Midbrain (tissue), 1 donor: Measurements from ENCODE around the gene ELMOD3.
"Not testable (repeated sequence)": the region's sequence is repeated elsewhere in the genome, so short reads cannot be mapped to it uniquely, and the experiment has no call there.

ENCODE experiments used
- DNase-seq: peaks from one replicate; lab custom pipeline; 2025; lab: John Stamatoyannopoulos, UW

The ELMOD3 gene

GRCh38 chr2:85376291-85377065 lies 21.9 kb downstream of the ELMOD3 start:
- DNase-seq, result no peak

- DNase-seq, result no peak
Measured at GRCh38 chr2:85377083-85377482, 22.5 kb downstream of the ELMOD3 start.

- no peak for DNase-seq
Measured at GRCh38 chr2:85378257-85378656, 23.7 kb downstream of the ELMOD3 start.

- no peak for DNase-seq
Measured at GRCh38 chr2:85380048-85380447, 25.5 kb downstream of the ELMOD3 start.

- DNase-seq, result not testable (repeated sequence)
Measured at GRCh38 chr2:85383151-85383550, 28.6 kb downstream of the ELMOD3 start.

GRCh38 chr2:85383850-85384249 lies 29.3 kb downstream of the ELMOD3 start:
- no peak for DNase-seq

- no peak for DNase-seq
Measured at GRCh38 chr2:85385746-85386145, 31.2 kb downstream of the ELMOD3 start.

GRCh38 chr2:85387754-85388153 lies 33.2 kb downstream of the ELMOD3 start:
- DNase-seq, result no peak

- DNase-seq, result no peak
Measured at GRCh38 chr2:85388878-85389538, 34.4 kb downstream of the ELMOD3 start.

- DNase-seq, result no peak
Measured at GRCh38 chr2:85390941-85391669, 36.5 kb downstream of the ELMOD3 start.

- DNase-seq, result no peak
Measured at GRCh38 chr2:85393836-85394235, 39.3 kb downstream of the ELMOD3 start.

GRCh38 chr2:85394261-85394681 lies 39.7 kb downstream of the ELMOD3 start:
- DNase-seq, result peak; percentile 74

GRCh38 chr2:85394976-85395375 lies 40.4 kb downstream of the ELMOD3 start:
- DNase-seq, result no peak

GRCh38 chr2:85395912-85396475 lies 41.4 kb downstream of the ELMOD3 start:
- no peak for DNase-seq

GRCh38 chr2:85396531-85397470 lies 42.2 kb downstream of the ELMOD3 start:
- no peak for DNase-seq

- DNase-seq, result no peak
Measured at GRCh38 chr2:85397925-85398331, 43.4 kb downstream of the ELMOD3 start.

GRCh38 chr2:85398426-85399182 lies 44.0 kb downstream of the ELMOD3 start:
- DNase-seq, result no peak

GRCh38 chr2:85399183-85399455 lies 44.5 kb downstream of the ELMOD3 start:
- DNase-seq, result no peak

- no peak for DNase-seq
Measured at GRCh38 chr2:85400023-85400422, 45.5 kb downstream of the ELMOD3 start.

GRCh38 chr2:85400541-85401463 lies 46.2 kb downstream of the ELMOD3 start:
- no peak for DNase-seq
